NT2/D1 (cell line): ENCODE results near the gene MAP7.

Experiments used
- SUZ12 ChIP-seq: IDR thresholded peaks from 2 replicates; pipeline ENCODE4 v1.6.1; 2011; ENCODE audit not compliant: insufficient read length, insufficient read depth; ENCODE audit errors: extremely low read depth
- YY1 ChIP-seq: IDR thresholded peaks from 2 replicates; pipeline ENCODE4 v1.6.1; 2011; ENCODE audit not compliant: insufficient read length, insufficient read depth
- ZNF274 ChIP-seq: IDR thresholded peaks from 2 replicates; pipeline ENCODE4 v1.6.1; 2011; ENCODE audit warnings: mild to moderate bottlenecking, low read depth, low read length

DNA sequence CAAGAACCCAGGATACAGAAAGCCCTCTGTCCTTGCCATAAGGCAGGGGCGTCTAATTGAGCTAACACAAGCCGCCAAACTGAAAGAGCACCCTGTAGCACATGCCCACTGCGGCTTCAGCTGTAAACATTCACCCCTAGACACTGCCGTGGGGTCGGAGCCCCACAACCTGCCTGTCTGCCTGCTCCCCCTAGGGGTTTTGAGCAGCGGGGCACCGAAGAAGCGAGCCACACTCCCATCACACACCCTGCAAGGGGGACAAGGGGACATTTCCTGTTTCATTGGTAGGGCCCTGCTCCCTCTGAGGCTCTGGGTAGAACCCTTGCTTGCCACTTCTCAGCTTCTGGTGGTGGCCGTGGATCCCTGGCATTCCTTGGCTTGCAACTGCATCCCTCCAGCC lies 215.4 kb downstream of the MAP7 start:
- TF ChIP-seq SUZ12 = no peak
- no peak for TF ChIP-seq YY1
- no peak for TF ChIP-seq ZNF274
